GM19043 (cell line): ENCODE data around the gene LARP4B.

Experiments used
- ATAC-seq: cut with Tn5 transposase; IDR thresholded peaks from one replicate; pipeline ENCODE4 v1.9.1; 2021; ENCODE audit warnings: low read depth; ENCODE audit not compliant: unreplicated experiment

The LARP4B gene

GRCh38 chr10:839550-840205 lies 91.8 kb downstream of the LARP4B start:
- ATAC-seq, result no peak

DNA sequence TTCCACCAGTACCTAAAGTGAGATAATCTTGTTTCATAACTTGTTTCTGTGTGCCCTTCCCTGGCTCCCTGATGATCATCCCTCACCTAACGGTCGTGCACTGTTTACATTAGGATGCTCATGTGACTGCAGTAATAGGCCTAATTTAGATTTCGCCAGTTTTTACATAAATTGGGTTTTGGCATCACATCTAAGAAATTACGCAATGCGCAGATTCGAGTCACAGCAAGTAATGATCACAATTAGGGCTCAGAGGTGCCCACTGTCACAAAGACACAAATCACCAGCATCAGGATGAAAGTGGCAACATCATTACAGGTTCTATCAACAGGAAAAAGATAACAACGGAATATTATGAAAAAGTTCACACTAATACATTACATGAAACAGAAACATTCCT lies 94.7 kb downstream of the LARP4B start:
- ATAC-seq, result no peak

DNA sequence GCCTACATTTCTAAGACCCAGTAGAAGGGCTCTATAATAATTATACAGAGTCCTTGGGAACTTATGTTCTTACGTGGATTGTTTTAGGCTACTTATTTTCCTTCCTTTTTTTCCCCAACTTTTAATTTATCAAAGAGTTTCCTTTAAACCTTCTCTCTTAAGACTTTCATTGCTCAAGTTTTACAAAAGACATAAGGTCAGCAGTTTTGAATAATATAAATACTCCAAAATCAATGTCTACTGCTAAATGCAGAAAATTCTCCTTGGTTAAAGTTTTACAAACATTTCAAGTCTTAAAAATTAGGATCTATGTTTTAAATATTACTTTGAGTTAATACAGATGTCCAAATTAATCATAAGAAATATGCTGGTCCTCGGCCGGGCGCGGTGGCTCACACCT lies 97.0 kb downstream of the LARP4B start:
- ATAC-seq, result no peak

DNA sequence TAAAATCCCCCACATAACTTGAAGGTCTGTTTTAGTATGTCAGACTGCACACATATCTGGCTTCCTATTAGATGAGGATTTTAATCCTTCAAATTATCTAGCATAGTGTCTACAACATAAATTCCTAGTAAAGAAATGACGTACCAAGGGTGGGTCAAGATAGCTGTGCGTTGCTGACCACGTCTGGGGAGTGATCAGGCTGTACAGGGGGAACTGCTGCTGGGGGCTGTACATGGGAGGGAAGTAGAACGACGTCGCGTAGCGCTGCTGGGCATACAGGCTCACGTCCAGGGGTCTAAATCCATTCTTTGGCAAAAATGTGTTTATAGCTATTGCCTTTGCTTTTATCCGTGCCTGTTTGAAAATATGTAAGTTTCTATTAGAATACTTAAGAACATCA lies 102.3 kb downstream of the LARP4B start:
- ATAC-seq, result no peak

DNA sequence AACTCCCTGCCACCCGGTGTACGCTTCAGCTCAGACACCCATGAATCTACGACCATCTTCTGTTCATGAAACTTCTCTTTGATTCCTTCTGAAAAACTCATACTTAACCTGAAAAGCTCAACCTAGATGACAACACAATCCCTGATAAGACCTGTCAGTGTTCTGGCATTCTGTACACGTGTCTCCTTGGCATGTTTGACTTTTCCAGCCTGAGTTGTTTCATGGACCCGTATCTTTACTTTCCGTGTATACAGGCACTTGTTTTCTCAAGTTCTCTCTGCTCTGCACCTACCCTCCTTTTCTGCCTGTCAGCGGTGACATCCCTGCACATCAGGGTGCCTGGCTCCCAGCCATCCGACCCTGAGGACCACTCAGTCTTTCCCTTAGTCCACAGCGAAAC lies 103.3 kb downstream of the LARP4B start:
- no peak for ATAC-seq

DNA sequence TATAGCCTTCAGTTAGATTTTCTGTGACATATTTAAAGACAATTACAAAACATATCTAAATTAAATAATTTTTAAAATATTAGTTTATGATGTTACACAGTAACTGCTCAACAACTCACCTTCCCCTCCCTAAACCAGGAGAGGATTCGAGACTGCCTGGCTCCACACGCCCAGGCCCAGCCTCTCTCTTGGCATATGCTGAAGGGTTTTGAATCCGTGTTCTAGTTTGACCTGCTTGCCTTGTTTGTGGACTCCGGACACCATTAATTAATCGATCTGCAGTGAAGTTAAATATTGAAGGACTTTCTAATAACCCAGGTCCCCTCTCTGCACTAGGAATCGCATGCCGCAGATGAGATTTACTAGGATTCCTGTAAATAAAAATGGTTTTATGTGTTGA lies 106.6 kb downstream of the LARP4B start:
- ATAC-seq, result no peak

- ATAC-seq, result no peak
These were observed 107.0 kb downstream of the LARP4B start for GRCh38 chr10:824497-824896.

DNA sequence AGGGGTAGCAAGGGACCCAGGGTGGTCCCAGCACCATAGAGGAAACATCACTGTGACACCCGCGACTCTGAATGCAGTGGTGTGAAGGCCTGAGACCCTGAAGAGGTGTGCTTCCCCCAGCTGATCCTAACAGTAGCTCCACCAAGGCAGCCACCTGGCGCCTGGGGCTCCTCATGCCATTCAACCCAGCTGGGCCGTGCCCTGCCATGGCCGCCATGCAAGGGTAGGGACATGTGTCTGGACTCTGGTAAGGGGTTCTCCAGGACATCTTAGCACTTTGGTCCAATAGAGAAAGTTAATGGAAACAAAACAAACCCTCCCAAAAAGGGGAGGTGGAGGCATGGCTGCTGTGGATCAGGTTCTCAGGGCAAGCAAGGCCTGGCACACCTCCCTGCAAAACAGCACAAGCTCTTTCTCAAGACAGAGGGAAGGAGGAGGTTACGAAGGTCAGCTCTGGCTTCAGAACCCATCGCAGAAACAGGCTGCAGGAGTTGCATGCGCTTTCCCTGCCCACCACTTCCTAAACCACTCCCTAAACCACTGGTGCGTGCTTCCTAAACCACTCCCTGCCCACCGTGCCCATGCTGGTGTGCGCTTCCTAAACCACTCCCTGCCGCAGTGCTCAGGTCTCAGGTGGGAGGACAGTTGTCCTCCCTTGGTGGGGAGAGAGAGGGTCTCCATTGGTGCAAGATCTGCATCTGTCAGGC lies 108.7 kb downstream of the LARP4B start:
- ATAC-seq, result no peak

DNA sequence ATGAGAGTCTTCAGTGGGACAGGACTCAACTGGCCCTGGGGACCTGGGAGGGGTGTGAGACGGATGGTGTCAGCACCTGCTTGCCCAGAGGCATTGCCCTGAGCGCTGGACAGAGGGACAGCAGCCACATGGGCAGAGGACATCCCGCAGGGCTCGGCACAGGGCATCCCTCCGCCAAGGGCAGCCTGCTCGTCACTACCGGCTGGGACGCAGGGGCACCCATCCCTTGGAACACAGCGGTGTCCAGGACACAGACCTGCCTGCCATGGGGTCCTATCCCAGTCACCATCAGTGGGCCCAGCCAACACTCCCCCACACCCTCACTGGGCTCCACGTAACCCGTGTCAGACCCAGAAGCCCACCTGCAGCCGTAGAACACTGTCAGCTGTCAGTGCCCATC lies 109.3 kb downstream of the LARP4B start:
- ATAC-seq, result no peak

DNA sequence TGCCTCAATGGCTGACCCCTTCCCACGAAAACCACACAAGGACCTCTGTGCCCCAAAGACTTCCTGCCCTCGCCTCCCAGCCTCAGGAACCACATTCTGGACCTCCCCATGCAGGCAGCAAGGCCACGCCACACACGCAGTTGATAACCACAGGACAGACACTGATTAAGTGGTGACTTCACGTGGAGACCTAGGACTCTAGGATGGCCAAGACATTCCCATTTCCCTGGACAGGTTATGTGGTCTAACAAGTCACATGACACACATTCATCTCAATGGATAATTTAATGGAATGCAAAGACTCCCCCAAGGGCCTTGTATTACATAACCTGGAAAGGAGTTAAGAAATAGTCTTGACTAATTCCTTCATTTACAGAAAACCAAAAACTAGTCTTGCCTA lies 110.2 kb downstream of the LARP4B start:
- ATAC-seq, result no peak

DNA sequence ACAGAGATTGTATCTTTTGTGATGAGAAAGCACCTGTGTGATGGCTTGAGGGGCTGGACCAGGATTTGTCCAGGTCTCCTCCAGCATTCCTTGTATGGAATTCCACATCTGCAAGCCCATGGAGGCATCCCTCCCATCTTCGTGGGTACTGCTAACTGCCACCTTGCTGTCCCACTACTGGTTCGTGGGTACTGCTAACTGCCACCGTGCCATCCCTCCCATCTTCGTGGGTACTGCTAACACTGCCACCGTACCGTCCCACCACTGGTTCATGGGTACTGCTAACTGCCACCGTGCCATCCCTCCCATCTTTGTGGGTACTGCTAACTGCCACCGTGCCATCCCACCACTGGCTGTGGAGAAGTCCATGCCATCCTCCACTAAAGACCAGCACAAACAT lies 111.7 kb downstream of the LARP4B start:
- no peak for ATAC-seq

DNA sequence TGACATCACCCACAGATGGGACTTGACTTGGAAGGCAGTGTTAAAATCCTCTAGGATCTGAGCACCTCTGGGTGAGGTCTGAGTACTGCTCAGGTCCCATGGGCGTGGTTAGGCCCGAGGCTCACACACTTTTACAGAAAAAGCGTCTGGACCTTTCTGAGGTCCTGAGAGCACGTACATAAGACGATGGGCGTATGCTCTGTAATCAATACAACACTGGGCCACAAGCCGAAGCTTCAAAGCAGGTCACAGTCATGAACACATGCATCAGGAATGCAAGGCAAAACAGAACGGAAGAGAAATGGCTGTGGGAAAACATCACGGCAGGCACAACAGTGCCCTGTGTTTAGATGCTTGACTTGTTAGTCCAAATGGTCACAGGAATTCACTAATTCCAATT lies 112.2 kb downstream of the LARP4B start:
- no peak for ATAC-seq

DNA sequence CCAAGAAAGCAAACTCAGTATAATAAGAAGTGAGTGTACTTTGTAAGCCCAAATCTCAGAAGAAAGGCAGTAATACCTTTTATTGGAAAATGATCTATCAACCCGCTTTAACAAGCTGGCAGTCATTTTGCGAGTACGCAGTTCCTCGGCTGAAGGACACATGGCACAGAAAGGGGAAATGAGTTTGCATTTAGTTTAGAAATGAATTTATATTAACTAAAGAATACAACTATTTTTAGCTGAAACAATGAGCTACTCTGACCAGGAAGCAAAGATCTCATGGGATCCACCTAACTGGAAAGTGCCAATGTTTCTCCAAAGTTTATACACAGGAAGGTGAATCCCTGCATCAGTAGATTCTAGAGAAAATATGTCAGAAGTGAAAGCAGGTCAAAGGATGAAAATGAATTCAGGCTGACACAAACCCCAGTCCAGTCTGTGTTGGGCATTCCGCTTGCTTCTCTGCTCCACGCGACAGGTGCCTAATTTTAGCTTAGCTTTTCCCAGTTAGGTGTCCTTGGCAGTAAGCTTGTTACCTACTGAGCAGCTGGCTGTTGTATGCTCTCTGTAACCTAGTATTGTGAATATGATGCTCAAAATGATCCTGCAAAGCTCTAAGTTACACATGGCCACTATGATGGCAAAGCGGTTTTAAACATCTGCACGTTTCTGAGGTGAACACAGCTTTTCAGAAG lies 112.8 kb downstream of the LARP4B start:
- ATAC-seq, result no peak

DNA sequence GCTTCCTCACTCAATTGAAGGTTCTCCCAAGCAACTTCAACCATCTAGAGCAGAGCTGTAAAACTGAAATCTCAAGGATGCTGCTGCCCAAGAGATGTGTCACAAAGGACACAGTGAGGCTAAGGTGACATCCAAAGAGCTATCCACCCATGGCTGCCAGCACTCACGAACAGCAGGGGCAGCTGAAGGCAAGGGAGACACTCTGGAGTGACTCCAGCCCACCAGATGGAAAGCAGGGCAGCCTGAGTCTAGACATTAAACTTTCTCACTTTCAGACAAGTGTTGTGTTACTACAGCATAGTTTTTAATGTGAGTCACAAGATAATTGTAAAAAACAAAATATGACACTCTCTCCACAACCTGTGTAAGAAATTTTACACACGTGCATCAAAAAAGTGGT lies 113.5 kb downstream of the LARP4B start:
- ATAC-seq, result no peak

DNA sequence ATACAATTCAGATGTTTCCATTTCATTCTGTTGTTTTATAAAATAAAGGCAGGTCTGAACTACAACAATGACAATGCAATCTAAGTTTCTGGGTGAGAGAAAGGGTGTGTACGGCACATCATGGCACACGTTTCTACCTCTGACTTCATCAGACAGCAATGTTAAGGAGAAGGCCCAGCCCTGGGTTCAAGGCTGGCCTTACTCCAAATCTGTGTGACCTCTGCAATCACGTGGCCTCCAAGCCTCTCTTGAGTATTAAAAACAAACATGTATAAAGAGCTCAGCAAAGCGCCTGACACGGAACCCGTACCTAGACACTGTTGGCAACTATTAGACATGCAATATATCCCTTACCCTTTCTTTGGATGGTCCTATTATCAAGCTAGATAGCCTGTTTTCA lies 114.1 kb downstream of the LARP4B start:
- ATAC-seq, result no peak

DNA sequence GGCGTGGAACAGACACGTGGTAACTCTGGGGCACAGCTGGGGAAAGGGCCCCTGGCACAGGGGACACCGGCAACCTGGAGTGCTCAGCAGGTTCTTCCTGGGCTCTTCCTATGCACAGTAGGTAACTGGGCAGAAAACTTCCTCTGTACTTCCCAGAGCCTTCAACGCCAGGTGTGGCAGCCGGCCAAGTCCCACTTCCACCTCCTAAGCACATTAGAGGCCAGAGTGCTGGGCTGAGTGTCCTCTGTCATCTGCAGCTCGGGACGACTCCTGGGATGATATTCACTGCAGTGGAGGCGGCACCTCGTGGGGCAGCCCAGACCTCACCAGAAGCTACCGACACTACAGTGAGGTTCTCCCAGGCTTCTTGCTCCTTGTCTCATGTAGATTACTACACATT lies 114.5 kb downstream of the LARP4B start:
- no peak for ATAC-seq

- no peak for ATAC-seq
These were observed 115.4 kb downstream of the LARP4B start for GRCh38 chr10:816091-816477.

GRCh38 chr10:815338-816090 lies 116.0 kb downstream of the LARP4B start:
- no peak for ATAC-seq

DNA sequence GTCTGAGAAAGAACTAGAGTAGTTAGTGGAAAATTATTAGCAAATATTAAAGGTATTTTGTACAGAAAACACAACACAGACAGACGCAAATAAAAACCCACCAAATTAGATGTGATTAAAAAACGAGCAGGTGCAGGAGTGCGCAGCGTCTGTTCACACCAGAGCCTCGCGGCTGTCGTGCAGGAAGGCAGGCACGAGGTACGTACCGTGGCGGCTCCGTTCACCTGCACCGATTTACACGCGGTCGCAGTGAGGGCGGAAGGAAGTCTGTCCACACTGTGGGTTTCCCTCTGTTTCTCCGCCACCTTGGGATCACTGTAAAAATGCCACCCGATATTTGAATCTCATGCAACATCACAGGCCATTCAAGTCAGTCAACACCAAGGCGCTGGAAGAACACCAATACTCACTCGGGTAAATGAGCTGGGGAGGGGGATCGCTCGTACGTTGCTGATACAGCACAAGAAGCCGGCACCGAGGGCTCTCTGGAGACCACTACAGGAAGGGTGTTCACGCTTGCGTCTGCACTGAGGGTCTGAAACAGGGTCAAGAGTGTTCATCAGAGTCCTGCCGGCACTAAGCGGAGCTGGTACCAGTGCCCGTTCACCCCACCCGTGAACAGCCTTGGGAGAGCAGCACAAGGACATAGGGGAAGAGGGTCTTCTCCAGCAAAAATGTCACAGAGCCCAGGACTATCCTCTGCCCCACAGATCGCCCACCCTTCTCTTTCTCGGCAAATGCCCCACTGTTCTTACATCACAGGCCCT lies 116.8 kb downstream of the LARP4B start:
- ATAC-seq, result no peak

DNA sequence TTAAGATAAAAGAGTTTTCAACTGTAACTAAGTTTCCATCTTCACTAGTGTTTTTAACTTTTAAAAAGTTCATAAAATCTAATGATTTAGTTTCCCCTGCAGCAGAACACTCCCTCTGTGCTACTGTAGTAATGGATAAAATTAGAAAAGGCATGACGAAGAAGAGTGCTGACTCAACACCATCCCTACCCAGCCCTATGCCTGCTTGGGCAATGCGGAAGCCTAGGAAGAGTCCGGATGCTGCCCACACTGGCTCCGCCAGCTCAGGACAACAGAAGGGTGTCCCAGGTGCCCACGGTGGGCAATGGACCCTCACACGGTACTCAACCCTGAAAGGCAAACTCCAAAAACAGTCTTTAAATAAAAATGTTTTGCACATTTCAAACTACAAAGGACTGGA lies 118.2 kb downstream of the LARP4B start:
- no peak for ATAC-seq

- no peak for ATAC-seq
These were observed 118.7 kb downstream of the LARP4B start for GRCh38 chr10:812787-813186.
